ENCODE measurements around the gene TRIM14.
"Not testable (repeated sequence)": the region's sequence is repeated elsewhere in the genome, so short reads cannot be mapped to it uniquely, and the experiment has no call there.

Gene TRIM14

DNA sequence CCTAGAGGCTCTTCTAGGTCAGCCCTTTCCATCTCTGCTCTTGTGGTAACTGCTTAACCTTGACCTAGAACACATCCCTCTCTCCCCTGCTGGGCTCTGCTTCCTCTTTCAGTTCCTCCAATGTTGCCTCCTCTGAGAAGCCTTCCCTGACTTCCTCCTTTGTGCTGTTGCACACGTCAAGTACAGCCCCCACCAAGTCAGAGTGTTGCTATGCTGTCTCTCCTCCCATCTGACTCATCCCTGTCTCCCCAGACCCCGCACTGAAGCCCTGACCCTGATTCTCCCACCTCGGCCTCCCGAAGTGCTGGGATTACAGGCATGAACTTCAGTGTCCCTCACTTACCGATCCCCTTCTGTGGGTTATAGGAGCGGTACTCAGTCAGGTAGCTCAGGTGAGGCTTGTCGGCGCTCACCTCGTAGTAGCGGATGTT, 10.4 kb upstream of the TRIM14 start:
- in situ Hi-C loops (cut with HindIII; ENCODE audit: low sequenced_read_pairs): loop anchor here (10.0 kb wide), 1 partner anchor 155 kb away; no protein-coding TSS in a partner anchor
- TF ChIP-seq, protein P1, sequence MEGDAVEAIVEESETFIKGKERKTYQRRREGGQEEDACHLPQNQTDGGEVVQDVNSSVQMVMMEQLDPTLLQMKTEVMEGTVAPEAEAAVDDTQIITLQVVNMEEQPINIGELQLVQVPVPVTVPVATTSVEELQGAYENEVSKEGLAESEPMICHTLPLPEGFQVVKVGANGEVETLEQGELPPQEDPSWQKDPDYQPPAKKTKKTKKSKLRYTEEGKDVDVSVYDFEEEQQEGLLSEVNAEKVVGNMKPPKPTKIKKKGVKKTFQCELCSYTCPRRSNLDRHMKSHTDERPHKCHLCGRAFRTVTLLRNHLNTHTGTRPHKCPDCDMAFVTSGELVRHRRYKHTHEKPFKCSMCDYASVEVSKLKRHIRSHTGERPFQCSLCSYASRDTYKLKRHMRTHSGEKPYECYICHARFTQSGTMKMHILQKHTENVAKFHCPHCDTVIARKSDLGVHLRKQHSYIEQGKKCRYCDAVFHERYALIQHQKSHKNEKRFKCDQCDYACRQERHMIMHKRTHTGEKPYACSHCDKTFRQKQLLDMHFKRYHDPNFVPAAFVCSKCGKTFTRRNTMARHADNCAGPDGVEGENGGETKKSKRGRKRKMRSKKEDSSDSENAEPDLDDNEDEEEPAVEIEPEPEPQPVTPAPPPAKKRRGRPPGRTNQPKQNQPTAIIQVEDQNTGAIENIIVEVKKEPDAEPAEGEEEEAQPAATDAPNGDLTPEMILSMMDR (IDR thresholded peaks at IDR 0.05; ENCODE audit: low read depth, low read length, missing control alignments): no peak
- H3K4me3 ChIP-seq (ENCODE audit: low read depth, low read length): no peak overlapping the region

DNA sequence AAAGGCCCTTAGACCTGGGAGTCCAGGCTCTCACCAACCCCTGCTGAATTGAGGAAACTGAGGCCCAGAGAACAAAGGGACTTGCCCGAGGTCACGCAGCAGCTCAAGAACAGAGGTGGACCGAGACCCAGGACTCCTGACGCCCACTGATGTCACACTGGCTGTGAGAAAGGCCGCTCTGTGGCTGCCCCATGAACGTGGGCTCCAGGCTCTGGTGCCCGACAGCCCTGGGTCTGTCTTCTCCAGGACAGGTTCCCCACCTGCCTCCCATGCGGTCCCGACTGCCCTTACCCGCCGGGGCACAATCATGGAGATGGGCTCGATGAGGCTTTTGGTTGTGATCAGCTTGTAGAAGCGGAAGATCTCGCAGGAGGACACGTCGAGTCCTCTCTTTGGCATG, 9.3 kb upstream of the TRIM14 start:
- no peak for DNase-seq (ENCODE audit: low read depth)
- no peak overlapping the region for H3K4me3 ChIP-seq (ENCODE audit: low read depth, low read length)
- TF ChIP-seq, protein P1 (IDR thresholded peaks at IDR 0.05; ENCODE audit: low read depth, low read length, missing control alignments): no peak
- in situ Hi-C loops (cut with HindIII; ENCODE audit: low sequenced_read_pairs): loop anchor here (10.0 kb wide), 1 partner anchor 156 kb away; no protein-coding TSS in a partner anchor

More for the DNA sequence above, 10.4 kb upstream of the TRIM14 start:
- DNase-seq (ENCODE audit: low read depth): no peak

DNA sequence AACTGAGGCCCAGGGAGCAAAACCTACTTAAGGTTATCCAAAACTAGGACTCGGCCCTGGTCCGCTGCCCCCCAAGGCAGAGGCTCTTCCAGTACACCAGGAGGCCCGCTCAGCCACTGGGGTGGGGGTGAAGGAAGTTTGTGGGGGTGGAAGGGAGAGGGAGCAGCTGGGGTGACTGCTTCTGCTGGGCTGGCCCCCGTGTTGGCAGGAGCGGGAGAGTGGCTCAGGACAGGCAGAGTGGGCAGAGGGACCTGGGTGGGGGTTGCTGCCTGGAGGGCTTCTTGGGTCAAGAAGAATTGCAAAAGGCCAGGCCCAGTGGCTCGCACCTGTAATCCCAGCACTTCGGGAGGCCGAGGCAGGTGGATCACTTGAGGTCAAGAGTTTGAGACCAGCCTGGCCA, 8.2 kb upstream of the TRIM14 start:
- H3K4me3 ChIP-seq (ENCODE audit: low read depth, low read length): no peak overlapping the region
- TF ChIP-seq, protein P1 (IDR thresholded peaks at IDR 0.05; ENCODE audit: low read depth, low read length, missing control alignments): no peak
- no peak for DNase-seq (ENCODE audit: low read depth)
- in situ Hi-C loops (cut with HindIII; ENCODE audit: low sequenced_read_pairs): loop anchor here (10.0 kb wide), 1 partner anchor 158 kb away; no protein-coding TSS in a partner anchor

DNA sequence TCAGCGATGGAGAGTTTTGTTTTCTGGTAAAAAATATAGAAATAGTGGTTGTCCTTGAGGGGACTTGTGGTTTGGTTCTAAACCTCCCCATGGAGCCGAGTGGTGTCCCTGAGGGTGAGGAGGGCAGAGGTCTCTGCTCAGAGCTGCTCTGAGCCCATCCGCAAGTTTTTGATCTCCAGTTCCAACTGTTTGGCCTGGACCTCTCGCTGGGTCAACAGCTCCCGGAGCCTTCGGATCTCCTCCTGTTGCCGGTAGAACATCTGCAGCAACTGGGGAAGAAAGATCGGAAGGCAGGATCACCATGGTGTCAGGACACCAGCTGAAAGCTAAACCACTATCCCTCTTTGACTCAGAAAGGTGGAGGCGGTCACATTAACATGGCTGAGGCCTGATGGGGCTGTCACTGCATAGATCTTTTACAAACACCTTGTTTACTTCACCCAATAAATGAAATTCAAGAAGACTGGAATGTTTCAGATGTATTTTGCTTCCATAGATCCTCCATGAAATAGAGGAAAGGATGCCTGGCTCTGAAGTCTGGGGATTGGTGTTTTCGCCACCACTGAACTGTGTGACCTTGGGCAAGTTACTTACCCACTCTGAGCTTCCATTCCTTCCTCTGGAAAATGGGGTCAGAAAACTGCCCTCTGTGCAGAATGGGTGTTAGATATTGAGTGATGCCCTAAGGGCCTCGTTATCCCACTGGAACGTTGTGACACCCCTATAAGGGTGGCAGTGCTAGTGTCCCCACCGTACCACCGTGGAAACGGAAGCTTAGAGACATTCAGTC, 5.8 kb upstream of the TRIM14 start:
- DNase-seq (ENCODE audit: low read depth): no peak
- TF ChIP-seq, protein P1 (IDR thresholded peaks at IDR 0.05; ENCODE audit: low read depth, low read length, missing control alignments): no peak
- no peak overlapping the region for H3K4me3 ChIP-seq (ENCODE audit: low read depth, low read length)
- in situ Hi-C loops (cut with HindIII; ENCODE audit: low sequenced_read_pairs): loop anchor here (10.0 kb wide), 1 partner anchor 160 kb away; no protein-coding TSS in a partner anchor

DNA sequence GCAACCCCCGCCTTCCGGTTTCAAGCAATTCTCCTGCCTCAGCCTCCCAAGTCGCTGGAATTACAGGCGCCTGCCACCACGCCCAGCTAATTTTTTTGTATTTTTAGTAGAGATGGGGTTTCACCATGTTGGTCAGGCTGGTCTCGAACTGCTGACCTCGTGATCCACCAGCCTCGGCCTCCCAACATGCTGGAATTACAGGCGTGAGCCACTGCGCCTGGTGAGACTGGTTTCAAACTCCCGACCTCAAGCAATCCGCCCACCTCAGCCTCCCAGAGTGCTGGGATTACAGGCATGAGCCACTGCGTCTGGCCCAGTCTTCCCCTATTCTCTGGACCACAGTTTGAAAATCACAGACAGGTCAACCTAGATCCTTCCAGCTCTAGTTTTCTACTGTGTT, 5.1 kb upstream of the TRIM14 start:
- in situ Hi-C loops (cut with HindIII; ENCODE audit: low sequenced_read_pairs): loop anchor here (10.0 kb wide), 1 partner anchor 161 kb away; no protein-coding TSS in a partner anchor
- not testable (repeated sequence) for DNase-seq (ENCODE audit: low read depth); H3K4me3 ChIP-seq (ENCODE audit: low read depth, low read length)

DNA sequence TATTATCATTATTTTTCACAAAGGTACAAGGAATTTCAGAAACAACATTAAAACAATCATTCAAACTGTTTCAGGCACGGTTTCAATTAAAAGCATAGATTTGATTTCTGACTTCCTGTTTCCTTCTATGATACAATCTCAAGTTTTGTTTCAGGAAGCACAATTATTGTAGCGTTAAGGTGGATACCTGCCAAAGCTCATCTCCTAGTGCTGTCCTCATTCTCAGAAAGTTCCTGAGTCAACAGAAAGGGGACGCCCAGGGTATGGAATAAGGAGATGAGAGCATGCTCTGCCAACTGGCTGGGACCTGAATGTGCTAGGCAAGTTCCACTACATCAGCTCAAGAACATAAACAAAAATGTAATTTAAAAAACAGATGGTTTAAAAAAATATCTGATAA, 2.0 kb upstream of the TRIM14 start:
- no peak for DNase-seq (ENCODE audit: low read depth)
- no peak overlapping the region for H3K4me3 ChIP-seq (ENCODE audit: low read depth, low read length)
- TF ChIP-seq, protein P1 (IDR thresholded peaks at IDR 0.05; ENCODE audit: low read depth, low read length, missing control alignments): no peak
- in situ Hi-C loops (cut with HindIII; ENCODE audit: low sequenced_read_pairs): loop anchor here (10.0 kb wide), 1 partner anchor 164 kb away; no protein-coding TSS in a partner anchor

DNA sequence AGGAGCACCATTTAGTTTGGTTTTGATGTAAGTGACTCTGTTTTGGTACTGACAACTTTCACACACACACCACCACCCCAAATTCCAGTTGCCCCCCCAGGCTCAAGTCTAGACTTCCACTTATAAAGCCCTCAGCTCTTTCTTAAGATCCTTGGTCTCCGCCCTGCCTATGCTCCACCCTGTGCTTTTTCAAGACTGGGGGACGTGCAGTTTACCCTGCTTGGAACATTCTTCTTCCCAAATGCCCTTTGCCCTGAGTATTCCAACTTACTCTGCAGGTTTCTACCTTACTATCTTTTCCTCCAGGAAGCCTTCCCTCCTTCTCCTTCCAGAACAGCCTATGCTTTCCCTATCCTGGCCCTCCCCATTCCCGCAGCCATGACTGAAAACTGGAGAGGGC, 1.5 kb upstream of the TRIM14 start:
- DNase-seq (ENCODE audit: low read depth): no peak
- TF ChIP-seq, protein P1 (IDR thresholded peaks at IDR 0.05; ENCODE audit: low read depth, low read length, missing control alignments): no peak
- H3K4me3 ChIP-seq (ENCODE audit: low read depth, low read length): no peak overlapping the region
- in situ Hi-C loops (cut with HindIII; ENCODE audit: low sequenced_read_pairs): loop anchor here (10.0 kb wide), 1 partner anchor 164 kb away; no protein-coding TSS in a partner anchor

Data from astrocyte of the cerebellum (primary cell).